Brain microvascular endothelial cell (primary cell): ENCODE data around the gene GRIK5.
"Not testable (repeated sequence)": the region's sequence is repeated elsewhere in the genome, so short reads cannot be mapped to it uniquely, and the experiment has no call there.

Experiments
- DNase-seq: peaks from one replicate; pipeline ENCODE4 v3.0.0-alpha.2; 2020
- H3K27ac ChIP-seq: fragments of 250-450 bp; sonication (Bioruptor Pico); 2 replicates; pipeline ENCODE4 v1.5.1; 2020; ENCODE audit warnings: mild to moderate bottlenecking, moderate library complexity
- H3K27me3 ChIP-seq: fragments of 250-450 bp; sonication (Bioruptor Pico); replicated peaks from 2 replicates; pipeline ENCODE4 v1.5.1; 2020; ENCODE audit warnings: mild to moderate bottlenecking
- H3K36me3 ChIP-seq: fragments of 250-450 bp; sonication (Bioruptor Pico); replicated peaks from 2 replicates; pipeline ENCODE4 v1.5.1; 2020; ENCODE audit warnings: mild to moderate bottlenecking
- H3K4me3 ChIP-seq: 2 replicates; pipeline ENCODE4 v1.5.1; 2011; ENCODE audit warnings: low read depth, mild to moderate bottlenecking, control low read depth, low read length, moderate library complexity
- CTCF ChIP-seq: IDR thresholded peaks from 2 replicates; pipeline ENCODE4 v1.5.1; 2011; ENCODE audit warnings: low read depth, mild to moderate bottlenecking, moderate library complexity, low read length, control low read depth, inconsistent platforms; ENCODE audit errors: missing control alignments
- in situ Hi-C: cut with HindIII; loops from 2 replicates; pipeline ENCODE4 v1.10.0; 2017; ENCODE audit warnings: low sequenced_read_pairs, low pct_ligation_motif_present

The GRIK5 gene

GRCh38 chr19:42045575-42045974 lies 24.4 kb downstream of the GRIK5 start:
- H3K36me3 ChIP-seq: no peaks in the 10 kb centered on the region
- H3K27ac ChIP-seq: no peak overlapping the region
- in situ Hi-C loops: no loop called here

GRCh38 chr19:42042455-42043170 lies 27.4 kb downstream of the GRIK5 start:
- Histone ChIP-seq H3K27me3 (no peaks in the 10 kb centered on the region), H3K27ac (no peak overlapping the region), H3K4me3 (no peak overlapping the region), H3K36me3 (no peaks in the 10 kb centered on the region)
- no peak for DNase-seq
- in situ Hi-C loops: no loop called here
- TF ChIP-seq CTCF: no peak

More at GRCh38 chr19:42045575-42045974, 24.4 kb downstream of the GRIK5 start:
- no peaks in the 10 kb centered on the region for H3K27me3 ChIP-seq
- no peak for DNase-seq
- no peak overlapping the region for H3K4me3 ChIP-seq
- no peak for TF ChIP-seq CTCF

- DNase-seq, in situ Hi-C loops, H3K4me3 ChIP-seq, H3K27ac ChIP-seq, H3K36me3 ChIP-seq, H3K27me3 ChIP-seq: not testable (repeated sequence)
Observed at GRCh38 chr19:42040491-42040890, 29.5 kb downstream of the GRIK5 start.

- Histone ChIP-seq H3K4me3 (no peak overlapping the region), H3K27me3 (no peaks in the 10 kb centered on the region), H3K27ac (no peak overlapping the region), H3K36me3 (no peaks in the 10 kb centered on the region)
- no peak for DNase-seq
- in situ Hi-C loops: no loop called here
- no peak for TF ChIP-seq CTCF
Observed at GRCh38 chr19:42040031-42040430, 30.0 kb downstream of the GRIK5 start.

- DNase-seq: no peak
- no peak for TF ChIP-seq CTCF
- H3K4me3 ChIP-seq: no peak overlapping the region
- in situ Hi-C loops: no loop called here
- H3K27ac ChIP-seq: no peak overlapping the region
- H3K36me3 ChIP-seq: no peaks in the 10 kb centered on the region
- no peaks in the 10 kb centered on the region for H3K27me3 ChIP-seq
Observed at GRCh38 chr19:42038666-42039065, 31.3 kb downstream of the GRIK5 start.

- Histone ChIP-seq H3K36me3 (no peaks in the 10 kb centered on the region), H3K4me3 (no peak overlapping the region), H3K27me3 (no peaks in the 10 kb centered on the region), H3K27ac (no peak overlapping the region)
- DNase-seq: no peak
- in situ Hi-C loops: no loop called here
- TF ChIP-seq CTCF: no peak
Observed at GRCh38 chr19:42037649-42038048, 32.4 kb downstream of the GRIK5 start.
